ENCODE data around the gene SCN2A.

DNA sequence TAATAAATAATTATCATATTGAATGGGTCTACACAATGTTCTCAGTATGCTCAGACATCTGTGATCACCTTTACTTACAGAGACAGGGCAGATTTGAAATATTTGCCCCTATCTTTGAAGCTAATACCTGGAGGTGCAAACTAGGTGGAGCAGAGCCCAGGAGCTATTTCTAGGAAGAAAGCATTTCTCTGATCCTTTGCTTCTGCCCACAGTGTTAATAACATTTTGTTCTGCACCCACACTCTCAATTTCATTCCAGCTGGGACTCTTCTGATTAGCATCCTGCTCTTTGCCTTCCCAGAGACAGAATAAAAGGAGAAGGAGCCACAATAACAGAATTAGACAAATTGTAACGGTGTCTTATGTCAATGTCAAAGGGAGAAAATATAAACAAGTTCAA lies 11.6 kb upstream of the SCN2A start:
- TF ChIP-seq, protein P1, sequence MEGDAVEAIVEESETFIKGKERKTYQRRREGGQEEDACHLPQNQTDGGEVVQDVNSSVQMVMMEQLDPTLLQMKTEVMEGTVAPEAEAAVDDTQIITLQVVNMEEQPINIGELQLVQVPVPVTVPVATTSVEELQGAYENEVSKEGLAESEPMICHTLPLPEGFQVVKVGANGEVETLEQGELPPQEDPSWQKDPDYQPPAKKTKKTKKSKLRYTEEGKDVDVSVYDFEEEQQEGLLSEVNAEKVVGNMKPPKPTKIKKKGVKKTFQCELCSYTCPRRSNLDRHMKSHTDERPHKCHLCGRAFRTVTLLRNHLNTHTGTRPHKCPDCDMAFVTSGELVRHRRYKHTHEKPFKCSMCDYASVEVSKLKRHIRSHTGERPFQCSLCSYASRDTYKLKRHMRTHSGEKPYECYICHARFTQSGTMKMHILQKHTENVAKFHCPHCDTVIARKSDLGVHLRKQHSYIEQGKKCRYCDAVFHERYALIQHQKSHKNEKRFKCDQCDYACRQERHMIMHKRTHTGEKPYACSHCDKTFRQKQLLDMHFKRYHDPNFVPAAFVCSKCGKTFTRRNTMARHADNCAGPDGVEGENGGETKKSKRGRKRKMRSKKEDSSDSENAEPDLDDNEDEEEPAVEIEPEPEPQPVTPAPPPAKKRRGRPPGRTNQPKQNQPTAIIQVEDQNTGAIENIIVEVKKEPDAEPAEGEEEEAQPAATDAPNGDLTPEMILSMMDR (conservative IDR thresholded peaks at IDR 0.05; ENCODE audit: low read depth, low read length), result no peak
- TF ChIP-seq CEBPB (IDR thresholded peaks at IDR 0.05; ENCODE audit: low read depth, low read length), result no peak
